GM19351 (cell line): ENCODE results near the gene EVC.
"Not testable (repeated sequence)": the region's sequence is repeated elsewhere in the genome, so short reads cannot be mapped to it uniquely, and the experiment has no call there.

Experiments
- ATAC-seq: cut with Tn5 transposase; IDR thresholded peaks from one replicate; pipeline ENCODE4 v1.9.1; 2021; ENCODE audit warnings: mild to moderate bottlenecking, moderate library complexity; ENCODE audit not compliant: unreplicated experiment

EVC gene

DNA sequence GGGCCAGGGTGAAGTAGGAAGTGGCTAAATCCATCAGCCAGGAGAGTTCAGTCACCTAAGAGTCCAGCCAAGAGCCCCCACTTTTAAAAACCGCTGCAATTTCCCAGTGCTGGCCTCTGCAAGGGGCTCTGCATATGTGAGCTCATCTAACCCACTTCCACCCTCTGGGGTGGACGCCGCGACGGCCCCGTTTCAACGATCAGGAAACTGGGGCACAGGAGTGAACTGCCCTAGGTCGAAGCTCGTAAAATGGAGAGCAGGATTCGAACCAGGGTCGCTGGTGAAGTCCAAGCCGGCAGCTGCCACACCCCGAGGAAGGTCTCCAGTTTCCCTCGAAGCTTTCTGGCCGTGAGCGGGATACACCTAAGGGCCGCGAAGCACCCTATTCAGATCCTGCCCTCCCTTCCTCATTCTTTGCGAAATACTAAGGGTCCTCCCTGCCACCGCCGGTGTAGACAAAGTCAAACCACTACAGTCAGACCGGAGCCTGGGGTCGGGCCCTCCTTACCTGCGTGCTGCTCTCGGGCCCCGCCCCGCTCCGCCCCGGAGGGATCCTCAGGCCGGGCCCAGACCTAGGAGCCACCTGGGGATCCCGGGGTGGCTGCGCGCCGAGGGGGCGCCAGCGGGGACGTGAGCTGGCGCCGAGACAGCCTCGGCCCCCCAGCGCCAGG lies 3.1 kb upstream of the EVC start:
- no peak for ATAC-seq

DNA sequence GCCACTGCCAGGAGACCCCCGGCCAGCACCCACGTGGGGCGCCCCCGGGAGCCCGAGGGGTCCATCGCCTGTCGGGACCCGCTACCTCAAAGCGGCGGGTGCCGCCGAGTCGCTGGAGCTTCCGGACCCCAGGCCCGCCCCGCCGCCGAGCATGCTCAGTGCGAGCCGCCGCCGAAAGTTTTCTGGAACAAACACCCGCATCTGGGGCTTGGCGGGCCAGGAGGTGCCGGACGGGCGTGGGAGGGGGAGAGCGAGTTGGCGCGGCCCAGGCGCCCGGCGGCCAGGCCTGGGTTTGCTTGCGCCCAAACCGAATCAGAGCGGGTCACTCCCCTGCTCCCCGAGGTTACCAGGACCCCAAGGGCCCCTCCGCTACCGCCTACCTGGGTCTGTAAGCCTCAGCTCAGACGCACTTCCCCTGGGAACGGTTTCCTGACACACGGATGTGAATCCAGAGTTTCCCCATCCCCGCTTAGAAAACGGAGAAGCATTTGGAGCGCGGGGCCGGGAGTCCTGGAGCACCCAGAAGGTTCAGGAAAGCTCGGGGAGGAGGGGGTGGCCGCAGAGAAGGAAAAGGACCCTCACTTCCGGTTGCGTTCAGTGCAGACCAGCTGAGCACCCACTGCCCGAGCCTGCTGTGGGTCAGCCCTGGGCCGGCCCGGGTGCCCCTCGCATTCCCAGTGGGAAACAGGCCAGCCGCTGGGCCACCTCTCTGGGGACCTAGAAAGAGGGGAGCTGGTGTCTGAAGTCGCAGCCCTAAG lies 2.4 kb upstream of the EVC start, which contains the start of gene EVC2:
TSS of gene EVC2 (minus strand) at position 111 of the 758 bp plus-strand sequence. CDS start at position 65, 46 bp downstream.
- ATAC-seq: no peak

DNA sequence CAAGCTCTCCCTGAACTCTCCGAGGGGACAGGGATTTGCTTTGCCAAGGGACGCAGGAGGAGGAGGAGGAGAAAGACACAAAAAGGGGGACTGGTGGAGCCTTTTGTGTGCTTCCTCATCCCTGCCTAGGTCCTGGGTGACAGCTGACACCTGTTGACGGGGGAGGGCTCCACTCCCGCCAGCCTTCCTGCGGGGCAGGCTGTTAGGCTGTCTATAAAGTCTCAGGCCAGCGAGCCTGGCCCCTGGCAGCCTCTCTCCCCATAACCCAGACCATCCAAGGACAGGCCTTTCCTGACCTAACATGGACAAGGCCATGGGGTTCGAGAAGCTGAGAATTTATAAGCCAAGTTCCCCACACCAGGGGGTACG lies 1.8 kb upstream of the EVC start:
- ATAC-seq: no peak

- no peak for ATAC-seq
These were observed 688 bp upstream of the EVC start for GRCh38 chr4:5710065-5710960.

GRCh38 chr4:5711479-5712184 lies 631 bp downstream of the EVC start:
- ATAC-seq: no peak

GRCh38 chr4:5712517-5712916 lies 1.5 kb downstream of the EVC start:
- ATAC-seq: no peak

DNA sequence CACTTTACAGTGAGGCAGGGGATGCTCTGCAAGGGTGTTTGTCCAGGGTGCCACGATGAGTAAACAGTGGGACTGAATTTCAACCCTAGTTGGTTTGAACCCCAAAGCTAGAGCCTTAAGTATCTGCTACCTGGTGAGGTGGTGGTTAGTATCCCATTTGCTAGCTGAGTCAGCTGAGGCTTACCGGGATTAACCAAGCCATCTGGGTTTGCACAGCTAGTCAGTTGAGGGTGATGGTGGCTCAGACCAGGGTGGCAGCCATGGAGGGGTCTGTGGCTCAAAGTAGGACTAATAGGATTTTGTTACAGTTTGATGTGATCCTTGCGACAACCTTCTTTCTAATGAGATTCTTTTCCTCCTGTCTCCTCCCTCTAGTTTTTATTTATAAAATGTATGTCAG lies 1.9 kb downstream of the EVC start:
- ATAC-seq: no peak

- no peak for ATAC-seq
These were observed 2.9 kb downstream of the EVC start for GRCh38 chr4:5713861-5714260.

DNA sequence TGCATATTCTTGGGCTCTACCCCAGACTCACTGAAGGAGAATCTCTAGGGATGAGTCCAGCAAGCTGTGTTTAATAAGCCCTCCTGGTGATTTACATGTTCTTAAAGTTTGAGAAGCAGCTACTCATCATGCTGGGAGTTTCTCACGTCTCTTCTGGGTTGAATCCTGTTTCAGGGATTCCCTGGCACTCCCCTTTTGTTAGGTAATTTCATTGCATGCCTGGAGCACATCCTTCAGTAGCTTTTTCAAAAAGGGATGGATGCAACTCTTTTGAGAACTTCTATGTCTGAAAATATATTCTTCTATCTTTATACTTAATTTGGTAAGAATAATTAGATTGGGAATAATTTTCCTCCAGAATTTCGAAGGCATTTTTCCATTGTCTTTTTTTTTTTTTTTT lies 4.4 kb downstream of the EVC start:
- no peak for ATAC-seq

DNA sequence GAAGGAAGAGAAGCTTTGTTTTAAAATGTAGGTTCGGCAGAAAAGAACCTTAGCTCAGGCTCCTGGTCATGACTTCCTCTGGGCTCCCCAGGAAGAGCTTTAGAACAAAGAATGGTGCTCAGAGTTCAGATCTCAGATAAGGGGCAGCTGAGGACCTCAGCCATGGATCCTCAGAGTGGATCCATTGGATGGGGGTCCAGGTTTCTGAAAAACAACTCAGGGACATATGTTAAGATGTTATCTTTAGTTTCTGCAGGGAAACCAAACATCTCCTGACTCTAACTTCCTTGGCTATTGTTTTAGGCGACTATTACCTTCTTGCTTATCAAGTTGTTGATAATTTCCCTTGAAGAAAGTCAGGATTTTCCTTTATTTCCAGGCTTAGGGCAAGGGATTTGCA lies 5.4 kb downstream of the EVC start:
- no peak for ATAC-seq

DNA sequence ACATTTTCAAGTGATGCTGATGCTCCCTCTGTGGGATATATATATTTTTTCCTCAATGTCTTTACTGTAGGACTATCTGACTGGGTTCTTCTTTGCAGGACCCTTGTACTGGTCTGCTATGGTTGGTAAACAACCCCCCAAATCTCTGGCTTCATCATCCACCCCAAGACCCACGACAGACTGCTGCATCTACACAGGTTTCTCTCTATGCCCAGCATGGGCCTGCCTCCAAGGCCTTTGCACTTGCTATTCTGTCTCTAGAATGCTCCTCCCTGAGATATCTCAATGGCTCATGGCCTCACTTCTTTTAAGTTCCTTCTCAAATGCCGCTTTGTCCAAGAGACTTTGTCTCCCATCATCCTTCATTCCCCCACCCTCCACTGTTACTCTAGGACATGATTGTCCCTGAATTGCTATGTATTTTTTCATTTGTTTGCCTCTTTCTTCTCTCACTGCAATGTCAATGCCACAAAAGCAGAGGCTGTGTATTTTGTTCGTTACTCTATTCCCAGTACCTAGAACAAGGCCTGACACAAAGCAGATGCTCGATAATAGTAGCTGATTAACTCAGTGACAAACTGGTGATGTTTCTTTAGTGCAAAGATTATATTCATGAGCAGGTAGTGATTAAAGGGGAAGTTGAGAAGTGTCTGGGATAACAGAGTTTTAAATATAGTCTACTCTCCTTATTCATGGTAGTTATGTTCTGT lies 6.6 kb downstream of the EVC start:
- no peak for ATAC-seq

DNA sequence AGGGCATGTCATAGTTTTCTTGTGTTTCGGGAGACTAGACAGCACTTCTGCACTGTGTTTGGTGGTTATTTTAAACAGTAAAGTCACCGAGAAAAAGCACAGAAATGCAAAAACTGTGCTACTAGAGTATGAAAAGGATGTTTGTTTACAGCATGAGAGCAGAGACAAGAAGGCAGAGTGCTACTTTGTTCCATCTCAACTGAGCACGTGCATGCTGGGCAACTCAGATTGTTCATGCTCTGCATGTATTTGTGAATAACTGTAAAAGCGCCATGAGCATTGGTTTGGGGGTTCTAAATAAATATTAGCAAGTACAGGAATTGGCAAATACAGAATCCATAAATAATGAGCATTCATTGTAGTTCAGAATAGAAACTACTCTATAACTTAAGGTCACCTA lies 7.4 kb downstream of the EVC start:
- ATAC-seq: no peak

GRCh38 chr4:5719350-5720055 lies 8.5 kb downstream of the EVC start:
- ATAC-seq: no peak

DNA sequence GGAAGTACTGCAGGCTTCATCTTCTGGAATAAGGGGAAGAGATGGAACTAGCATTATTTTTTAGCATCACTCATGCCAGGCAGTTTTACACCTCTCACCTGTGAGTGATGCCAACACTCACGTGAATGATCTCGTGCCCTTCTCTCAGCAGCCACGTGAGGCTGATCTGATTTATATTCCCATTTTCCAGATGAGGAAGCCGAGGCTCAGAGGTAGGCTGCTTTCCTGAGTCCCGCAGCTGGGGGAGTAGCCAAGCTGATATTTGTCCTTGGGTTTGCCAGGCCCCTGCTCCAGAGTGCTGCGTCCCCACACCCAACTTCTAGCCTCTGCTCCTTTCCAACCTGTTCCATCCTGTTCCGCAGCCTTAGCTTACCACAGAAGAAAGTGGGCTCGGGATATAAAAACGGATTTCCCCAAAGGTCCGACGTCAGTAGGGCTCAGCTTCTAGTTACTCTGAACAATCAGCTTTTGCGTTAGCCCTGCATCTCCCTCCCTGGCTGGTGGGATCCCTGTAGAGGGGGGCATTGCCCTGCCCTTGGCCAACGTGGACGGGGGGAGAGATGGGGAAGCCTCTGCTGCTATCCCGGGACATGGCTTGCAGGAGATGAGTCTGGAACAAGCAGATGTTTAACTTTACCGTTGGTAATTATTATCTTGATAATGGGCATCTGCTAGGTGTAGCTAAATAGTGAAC lies 9.3 kb downstream of the EVC start:
- no peak for ATAC-seq

DNA sequence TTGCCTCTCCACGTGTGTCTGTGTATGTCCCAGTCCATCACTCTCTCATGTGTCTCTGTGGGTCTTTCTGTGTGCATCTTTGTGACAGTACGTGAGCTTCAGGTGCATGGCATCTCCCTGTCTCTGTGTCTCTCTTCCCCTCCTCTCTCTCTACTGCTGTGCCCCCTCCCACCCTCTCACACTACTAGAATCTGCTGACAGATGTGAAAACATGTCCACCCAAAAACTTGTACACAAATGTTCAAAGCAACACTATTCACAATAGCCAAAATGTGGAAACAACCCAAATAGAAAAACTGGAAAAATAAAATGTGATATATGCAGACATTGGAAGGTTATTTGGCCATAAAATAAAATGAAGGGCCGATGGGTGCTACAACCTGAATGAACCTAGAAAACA lies 10.0 kb downstream of the EVC start:
- ATAC-seq: no peak

DNA sequence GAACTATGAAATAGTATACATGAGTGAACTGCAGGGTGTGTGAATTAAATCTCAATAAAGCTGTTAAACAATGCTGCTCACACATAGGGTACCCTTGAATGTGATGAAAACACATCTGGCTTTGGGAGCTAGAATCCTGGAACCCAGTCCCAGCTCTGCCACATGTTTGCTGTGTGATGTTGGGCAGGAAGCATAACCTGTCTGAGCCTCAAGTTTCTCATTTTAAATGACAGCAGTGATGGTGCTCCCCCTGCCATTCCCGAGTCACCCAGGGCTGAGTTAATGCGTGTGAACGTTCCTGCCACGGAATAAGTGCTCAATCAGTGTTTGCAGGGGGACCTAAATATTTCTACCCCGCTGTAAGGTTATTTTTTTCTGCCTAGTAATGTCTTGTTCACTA lies 10.9 kb downstream of the EVC start:
- no peak for ATAC-seq

- ATAC-seq: no peak
These were observed 11.3 kb downstream of the EVC start for GRCh38 chr4:5722328-5722727.

DNA sequence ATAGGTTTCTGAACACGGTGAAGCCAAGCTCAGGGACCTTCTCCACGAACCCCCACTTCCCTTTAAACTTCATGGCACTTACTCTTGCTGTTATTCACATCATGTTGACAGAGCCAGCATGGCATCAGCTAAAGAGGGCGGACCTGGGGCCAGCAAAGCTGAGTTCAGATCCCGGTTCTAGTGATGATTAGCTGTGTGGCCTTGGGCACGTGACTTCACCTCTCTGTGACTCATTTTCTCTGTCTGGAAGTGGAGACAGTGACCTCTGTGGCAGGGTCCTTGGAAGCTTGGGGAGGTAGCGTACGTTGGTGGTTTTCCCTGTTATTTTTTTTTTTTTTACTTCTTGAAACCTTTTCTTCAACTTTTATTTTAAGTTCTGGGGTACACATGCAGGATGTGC lies 13.4 kb downstream of the EVC start:
- ATAC-seq: no peak

DNA sequence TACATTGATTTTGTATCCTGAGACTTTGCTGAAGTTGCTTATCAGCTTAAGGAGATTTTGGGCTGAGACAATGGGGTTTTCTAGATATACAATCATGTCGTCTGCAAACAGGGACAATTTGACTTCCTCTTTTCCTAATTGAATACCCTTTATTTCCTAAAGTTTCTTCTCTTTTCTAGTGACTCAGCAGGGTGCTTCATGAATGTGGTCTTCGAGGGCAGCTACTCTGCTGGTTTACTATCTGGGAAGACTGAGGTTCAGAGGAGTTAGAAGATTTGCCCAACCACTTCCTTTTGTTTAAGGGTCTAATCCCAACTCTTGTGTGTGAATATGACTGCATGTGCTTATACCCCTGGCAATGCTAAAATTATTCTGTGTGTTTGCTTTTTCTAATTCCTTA lies 17.4 kb downstream of the EVC start:
- ATAC-seq: not testable (repeated sequence)
